ENCODE measurements around the gene TEC. TPM values are rescaled to one million over a fixed set of nuclear protein-coding genes. Genes with fewer than 3 reads are reported as not detected.

TEC gene
- total RNA-seq, 1 experiment from 2014 or later, result 0.67 TPM

GRCh38 chr4:48193096-48193836, 76.4 kb downstream of the TEC start:
- ChIA-PET POLR2A (no interaction called here), CTCF (no interaction called here)
- Histone ChIP-seq H3K27me3 (ENCODE audit: control insufficient read depth, insufficient read depth, low read length) (no peaks in the 10 kb centered on the region), H3K36me3 (ENCODE audit: control insufficient read depth, insufficient read depth, low read length) (no peaks in the 10 kb centered on the region), H3K27ac (ENCODE audit: low read length) (no peak overlapping the region), H3K4me3 (ENCODE audit: low read depth in 2 of 2, low read length in 2 of 2) (no peak overlapping the region), H3K9me3 (ENCODE audit: control insufficient read depth, insufficient read depth, low read depth, low read length) (no peaks in the 10 kb centered on the region), H3K4me1 (ENCODE audit: control insufficient read depth, insufficient read depth, low read length) (no peaks in the 10 kb centered on the region)
- BruUV-seq (replicated peaks), result no TSS peak
- no peak for TF ChIP-seq REST (IDR thresholded peaks at IDR 0.05; ENCODE audit: insufficient read depth in 1 of 2, low read depth in 2 of 2, low read length in 1 of 2)
- TF ChIP-seq, protein P1, sequence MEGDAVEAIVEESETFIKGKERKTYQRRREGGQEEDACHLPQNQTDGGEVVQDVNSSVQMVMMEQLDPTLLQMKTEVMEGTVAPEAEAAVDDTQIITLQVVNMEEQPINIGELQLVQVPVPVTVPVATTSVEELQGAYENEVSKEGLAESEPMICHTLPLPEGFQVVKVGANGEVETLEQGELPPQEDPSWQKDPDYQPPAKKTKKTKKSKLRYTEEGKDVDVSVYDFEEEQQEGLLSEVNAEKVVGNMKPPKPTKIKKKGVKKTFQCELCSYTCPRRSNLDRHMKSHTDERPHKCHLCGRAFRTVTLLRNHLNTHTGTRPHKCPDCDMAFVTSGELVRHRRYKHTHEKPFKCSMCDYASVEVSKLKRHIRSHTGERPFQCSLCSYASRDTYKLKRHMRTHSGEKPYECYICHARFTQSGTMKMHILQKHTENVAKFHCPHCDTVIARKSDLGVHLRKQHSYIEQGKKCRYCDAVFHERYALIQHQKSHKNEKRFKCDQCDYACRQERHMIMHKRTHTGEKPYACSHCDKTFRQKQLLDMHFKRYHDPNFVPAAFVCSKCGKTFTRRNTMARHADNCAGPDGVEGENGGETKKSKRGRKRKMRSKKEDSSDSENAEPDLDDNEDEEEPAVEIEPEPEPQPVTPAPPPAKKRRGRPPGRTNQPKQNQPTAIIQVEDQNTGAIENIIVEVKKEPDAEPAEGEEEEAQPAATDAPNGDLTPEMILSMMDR (IDR thresholded peaks at IDR 0.05), result no peak
- ATAC-seq (no peak), DNase-seq (ENCODE audit: low read depth, low spot score) (no peak)
- in situ Hi-C loops (cut with HindIII; ENCODE audit: low pct_unique_long_range_greater_than_20kb, low sequenced_read_pairs) (no loop called here), intact Hi-C loops (cut with micrococcal nuclease; ENCODE audit: unreplicated experiment) (no loop called here)

DNA sequence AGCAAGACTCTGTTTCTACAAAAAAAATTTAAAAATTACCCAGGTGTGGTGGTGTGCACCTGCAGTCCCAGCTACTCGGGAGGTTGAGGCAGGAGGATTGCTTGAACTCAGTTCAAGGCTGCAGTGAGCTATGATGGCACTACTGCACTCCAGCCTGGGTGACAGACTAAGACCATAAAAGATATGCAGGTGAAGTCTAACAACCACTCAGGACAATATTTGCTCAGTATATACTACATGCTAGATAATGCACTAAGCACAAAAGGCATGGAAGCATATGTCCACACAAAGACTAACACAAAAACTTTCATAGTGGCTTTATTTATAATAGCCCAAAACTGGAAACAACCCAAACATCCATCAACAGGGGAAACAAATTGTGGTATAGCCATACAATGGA, 77.9 kb downstream of the TEC start:
- in situ Hi-C loops (cut with HindIII; ENCODE audit: low pct_unique_long_range_greater_than_20kb, low sequenced_read_pairs), result no loop called here
- no peaks in the 10 kb centered on the region for H3K27me3 ChIP-seq (ENCODE audit: control insufficient read depth, insufficient read depth, low read length)
- H3K9me3 ChIP-seq (ENCODE audit: control insufficient read depth, insufficient read depth, low read depth, low read length), result no peaks in the 10 kb centered on the region
- no peaks in the 10 kb centered on the region for H3K4me1 ChIP-seq (ENCODE audit: control insufficient read depth, insufficient read depth, low read length)
- ChIA-PET POLR2A (no interaction called here), CTCF (no interaction called here)
- TF ChIP-seq SIN3A (IDR thresholded peaks at IDR 0.05; ENCODE audit: borderline replicate concordance, insufficient read depth, low read depth, low read length) (no peak), REST (IDR thresholded peaks at IDR 0.05; ENCODE audit: insufficient read depth in 1 of 2, low read depth in 2 of 2, low read length in 1 of 2) (no peak), POLR2AphosphoS5 (IDR thresholded peaks at IDR 0.05; ENCODE audit: low read depth, low read length) (no peak)
- TF ChIP-seq, protein P1 (IDR thresholded peaks at IDR 0.05), result no peak
- intact Hi-C loops (cut with micrococcal nuclease; ENCODE audit: unreplicated experiment), result no loop called here
- H3K4me3 ChIP-seq (ENCODE audit: low read depth in 2 of 2, low read length in 2 of 2), result no peak overlapping the region
- no peaks in the 10 kb centered on the region for H3K36me3 ChIP-seq (ENCODE audit: control insufficient read depth, insufficient read depth, low read length)
- no peak overlapping the region for H3K27ac ChIP-seq (ENCODE audit: low read length)
- ATAC-seq (no peak), DNase-seq (ENCODE audit: low read depth, low spot score) (no peak)
- no TSS peak for BruUV-seq (replicated peaks)

Measured in Panc1 (cell line).